Activated T-cell treated with anti-CD3 and anti-CD28 coated beads, Interleukin-2, amount 50 U/mL, for 1 hour (primary cell): ENCODE data around the gene CPNE4.
"Not testable (repeated sequence)": the region's sequence is repeated elsewhere in the genome, so short reads cannot be mapped to it uniquely, and the experiment has no call there.

ENCODE experiments used
- DNase-seq: peaks from one replicate; pipeline ENCODE4 v3.0.0-alpha.2; 2020

CPNE4 gene

DNA sequence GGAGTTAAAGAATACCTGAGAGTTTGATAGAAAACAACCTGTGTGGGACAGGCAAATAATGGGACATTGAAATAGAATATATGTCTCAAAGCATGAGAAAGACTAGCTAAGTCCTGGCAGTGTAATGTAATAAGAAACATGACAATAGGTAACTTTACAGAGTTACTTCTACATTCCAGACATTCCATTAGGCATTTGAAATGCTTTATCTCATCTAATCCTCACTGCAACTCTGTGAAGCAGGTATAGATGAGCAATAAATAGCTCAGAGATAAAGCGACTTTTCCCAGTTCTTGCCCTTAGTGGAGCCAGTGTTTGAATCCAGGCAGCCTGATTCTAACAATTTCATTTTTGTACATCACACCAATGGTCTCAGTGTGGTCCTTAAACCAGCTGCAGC, 76.8 kb downstream of the CPNE4 start:
- DNase-seq: no peak

DNA sequence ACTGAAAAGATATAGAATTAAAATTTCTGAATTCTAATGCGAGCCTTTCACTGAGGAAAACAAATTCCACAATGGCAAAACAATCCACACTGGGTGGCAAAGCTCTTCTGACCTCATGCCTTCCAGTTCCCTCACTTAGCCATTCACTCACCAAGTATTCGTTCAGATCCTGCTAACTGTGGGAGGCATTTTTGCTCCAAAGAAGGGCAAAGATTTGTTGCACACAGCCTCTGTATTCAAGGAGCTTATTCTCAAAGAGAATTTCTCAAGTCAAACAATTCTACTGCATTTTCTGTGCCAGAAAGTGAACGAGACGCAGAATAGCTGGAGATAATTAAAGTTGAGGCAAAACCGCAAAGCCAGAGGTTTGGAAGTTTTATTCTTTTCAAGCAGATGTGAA, 77.3 kb downstream of the CPNE4 start:
- DNase-seq: no peak

DNA sequence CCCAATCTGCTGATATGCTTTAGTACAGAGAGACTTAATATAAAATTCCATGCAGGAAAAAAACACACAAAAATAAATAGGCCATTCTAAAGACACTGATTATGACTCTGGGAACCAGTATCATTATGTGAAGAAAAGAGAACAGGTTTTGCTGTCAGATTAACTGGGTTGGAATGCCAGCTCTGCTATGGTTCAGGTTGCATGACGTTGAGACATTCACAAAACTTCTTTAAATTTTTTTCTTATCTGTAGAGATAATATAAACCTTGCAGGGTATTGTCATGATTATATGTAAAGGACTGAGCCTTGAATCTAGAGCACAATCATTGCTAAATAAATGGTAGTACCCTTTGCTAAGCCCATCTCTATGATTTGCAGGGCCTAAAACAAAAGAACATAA, 86.0 kb downstream of the CPNE4 start:
- DNase-seq: no peak

DNA sequence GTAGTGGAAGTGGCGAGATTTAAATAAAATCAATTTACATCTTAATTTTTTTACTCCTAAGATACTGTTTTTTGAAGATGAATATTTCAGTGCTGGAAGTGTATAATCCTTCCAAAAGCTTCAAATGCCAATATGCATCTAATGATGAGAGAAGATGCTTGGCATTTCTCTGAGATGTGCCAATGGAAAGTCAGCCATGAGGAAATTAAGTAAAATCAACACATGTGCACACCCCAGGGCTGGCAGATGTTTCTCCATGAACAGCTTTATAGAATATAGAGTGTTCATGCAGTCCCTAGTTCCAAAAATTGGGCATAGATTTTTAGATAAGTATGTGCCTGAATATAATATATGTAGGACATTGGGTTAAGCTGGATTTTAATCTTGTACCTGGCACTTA, 90.1 kb downstream of the CPNE4 start:
- DNase-seq: no peak

DNA sequence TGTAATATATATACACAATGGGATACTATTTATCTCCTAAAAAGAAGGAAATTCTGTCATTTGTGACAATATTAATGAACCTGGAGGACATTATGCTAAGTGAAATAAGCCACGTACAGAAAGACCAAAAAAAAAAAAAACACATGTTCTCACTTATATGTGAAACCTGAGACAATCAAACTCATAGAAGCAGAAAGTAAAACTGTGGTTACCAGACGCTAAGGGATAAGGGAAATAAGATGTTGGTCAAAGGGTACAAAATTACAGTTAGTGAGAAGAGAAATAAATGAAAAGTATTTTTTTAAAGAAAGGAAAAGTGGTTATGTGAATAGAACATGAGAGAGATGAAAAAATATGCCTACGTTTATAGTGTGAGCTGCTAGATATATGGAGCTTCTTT, 101.1 kb downstream of the CPNE4 start:
- no peak for DNase-seq

DNA sequence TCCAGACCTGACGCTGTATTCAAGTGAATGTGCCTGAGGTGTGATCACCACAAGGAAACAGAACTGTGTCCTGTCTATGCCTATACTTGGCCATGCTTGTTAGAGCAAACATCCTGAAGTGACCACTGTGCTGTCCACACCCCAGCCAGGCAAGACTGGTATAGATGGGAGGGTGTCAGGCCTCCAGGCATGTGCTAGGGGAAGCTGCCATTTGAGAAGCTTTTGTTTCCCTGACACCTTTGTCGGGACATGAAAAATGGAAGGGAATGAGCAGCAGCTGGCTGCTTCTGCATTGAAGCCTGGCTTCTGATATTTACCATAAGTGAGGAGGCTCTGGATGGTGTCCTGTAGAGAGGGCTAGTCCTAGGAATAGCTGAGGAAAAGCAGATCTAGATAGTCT, 106.2 kb downstream of the CPNE4 start:
- DNase-seq: no peak

DNA sequence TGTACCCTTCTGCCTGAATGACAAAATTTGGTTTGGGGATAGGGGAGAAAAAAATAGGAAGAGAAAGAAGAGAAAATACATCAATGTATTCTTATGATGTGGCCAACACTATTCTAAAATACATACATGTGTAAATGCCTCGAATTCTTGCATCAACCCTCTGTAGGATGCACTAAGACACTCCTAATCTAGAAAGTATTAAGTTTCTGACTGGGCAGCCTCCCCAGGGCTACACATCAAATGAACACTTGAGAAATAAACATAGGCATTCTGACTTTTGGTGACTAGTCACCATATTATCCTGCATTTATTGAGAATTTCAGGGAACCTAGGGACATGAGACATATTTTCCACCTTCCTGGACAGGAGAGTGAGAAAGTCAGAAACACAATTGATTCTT, 109.2 kb downstream of the CPNE4 start:
- no peak for DNase-seq

DNA sequence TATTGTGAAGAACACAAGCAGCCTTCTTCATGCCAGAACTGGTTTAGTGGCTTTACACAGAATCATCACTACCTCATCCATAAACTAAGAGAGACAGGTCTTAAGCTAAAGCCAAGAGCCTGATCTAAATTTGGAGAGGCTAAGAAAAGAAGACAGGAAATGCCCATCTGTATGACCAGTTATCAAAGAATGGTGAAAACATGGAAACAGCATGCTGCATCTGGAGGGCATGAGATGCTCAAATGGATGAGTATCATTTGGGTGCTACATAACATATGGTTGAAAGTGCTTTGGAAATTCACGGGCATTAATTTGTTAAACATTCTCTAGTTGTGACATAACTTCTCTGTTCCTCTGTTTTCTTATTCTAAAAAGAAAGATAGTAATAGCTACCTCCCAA, 112.5 kb downstream of the CPNE4 start:
- no peak for DNase-seq

DNA sequence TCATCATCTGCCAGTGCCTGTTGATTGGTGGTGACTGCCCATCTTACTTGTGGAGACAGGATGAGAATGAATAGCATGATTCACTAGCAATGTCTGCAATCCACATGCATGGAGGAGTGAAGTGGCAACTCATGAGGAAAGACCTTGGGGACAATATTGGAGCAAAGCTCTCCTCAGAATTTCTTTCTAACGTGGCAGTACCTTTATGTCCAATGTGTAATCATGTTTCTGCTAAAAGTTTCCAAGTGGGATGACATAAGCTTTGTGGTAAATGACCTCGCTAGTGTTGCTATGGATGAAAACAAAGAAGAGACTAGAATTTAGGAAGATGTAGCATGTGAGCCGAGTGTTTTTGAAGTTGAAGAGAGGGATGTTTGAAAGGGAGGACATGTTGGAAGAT, 117.8 kb downstream of the CPNE4 start:
- no peak for DNase-seq

DNA sequence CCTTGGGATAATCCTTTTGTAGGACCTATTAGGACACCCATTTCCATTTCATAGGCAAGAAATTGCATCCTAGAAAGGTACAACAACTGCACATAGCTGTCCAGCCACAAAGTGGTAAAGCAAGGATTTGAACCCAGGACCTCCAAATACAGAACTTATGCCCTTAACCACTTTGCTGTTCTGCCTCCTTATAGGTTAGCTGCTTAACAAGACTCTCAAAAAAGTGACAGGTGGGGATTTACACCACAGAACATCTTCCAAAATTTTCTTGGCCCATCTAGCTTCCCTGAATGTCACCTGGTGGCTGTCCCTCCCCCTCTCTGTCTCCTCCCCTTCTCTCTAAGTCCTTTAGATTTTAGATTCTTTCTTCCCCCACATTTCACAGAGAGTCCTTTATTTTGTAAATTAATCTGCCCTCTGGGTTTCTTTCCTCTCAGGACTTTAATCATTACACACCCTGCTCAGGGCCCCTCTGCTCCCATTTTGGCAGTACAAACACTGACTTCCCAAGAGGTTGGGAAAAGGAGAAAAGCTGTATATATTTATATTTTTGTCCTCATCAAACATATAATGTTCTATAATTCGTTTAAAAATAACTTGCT, 120.6 kb downstream of the CPNE4 start:
- DNase-seq: no peak

DNA sequence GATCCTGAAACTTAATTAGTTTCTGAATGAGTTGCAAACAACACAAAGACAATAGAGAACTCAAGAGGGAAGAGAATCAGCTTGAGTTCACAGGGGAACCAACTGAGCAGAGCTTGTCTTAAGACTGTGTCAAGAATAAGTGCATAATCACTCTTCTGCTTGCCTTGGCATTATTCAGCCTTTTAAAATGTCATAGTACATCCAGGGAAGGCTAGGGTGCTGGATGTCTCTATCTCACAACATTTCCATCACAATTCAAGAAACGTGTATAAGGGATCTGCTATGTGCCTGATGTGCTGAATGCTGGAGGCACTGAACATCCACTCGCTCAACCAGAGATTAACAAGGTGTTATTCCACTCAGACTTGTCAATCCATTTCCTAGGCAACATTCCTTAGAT, 122.6 kb downstream of the CPNE4 start:
- DNase-seq: no peak

DNA sequence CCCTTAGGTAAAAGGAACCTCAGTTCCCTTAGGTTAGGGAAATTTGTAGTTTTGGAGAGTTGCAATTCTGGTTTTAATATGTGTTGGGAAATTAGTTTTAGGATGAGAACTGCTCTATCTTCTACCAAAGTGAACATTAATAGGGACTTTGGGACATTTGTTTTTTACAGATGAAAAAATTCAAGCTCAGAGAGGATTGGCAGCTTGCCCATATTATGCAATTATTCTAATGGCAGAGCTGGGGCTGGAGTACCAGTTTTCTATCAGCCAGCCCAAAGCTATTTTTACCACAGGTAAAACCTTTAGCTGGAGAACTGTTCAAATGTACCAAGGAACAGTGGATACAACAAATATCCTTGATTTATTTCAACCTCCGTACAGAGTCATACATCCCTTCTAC, 127.0 kb downstream of the CPNE4 start:
- no peak for DNase-seq

DNA sequence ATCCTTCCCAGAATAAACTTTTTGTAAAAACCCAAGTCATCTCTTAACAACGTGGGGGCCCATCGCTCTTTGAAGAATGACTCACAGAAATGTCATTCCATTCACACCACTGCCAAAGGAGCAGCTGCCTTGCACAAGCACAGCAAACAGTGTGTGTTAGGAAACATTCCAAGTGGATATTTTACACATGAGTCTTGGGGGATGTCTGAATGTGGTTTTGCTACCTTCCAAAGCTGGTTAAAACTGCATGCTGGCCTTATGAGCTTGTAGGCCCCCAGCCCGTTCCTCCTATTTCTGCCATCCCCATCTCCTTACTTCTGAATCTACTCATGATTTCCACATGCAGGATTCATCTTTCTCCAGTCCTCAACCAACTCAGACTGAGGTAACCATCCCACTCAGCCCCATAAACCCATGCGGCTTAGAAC, 130.8 kb downstream of the CPNE4 start:
- no peak for DNase-seq

DNA sequence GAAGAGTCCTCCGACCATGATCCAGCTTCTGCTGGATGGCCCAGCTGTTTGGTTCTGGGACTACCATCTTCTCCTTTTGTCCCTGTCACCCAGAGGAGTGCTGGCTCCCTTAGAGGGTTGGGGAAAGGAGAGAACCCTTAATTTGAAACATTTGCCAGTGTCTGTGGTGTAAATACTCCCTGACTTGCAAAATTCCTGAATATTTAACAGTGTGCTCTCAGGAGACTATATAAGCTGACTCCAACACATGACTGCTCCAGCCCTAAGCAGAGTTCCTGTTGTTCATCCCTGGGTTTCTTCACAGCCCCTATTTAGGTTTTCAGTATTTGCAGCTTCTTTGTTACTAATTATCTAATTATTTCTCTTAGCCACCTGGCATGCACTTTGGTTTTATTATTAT, 133.1 kb downstream of the CPNE4 start:
- DNase-seq: no peak

DNA sequence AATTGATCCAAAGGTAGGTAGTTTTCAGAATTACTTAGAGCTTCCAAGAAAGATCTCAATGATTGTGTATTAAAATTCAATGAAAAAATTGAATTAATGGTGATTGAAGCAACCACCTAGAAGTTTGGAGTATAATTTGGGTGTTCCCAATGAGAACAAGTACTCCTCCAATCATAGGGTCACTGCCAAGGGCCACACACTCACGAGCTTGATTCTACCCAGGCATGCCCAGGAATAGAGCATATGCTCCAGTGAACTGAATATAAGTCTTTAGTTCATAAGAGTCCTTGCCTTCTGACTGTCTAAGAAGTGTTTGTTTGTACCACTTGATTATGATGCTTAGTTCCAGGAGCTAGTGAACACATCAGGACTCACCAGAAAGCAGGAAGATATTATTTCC, 133.9 kb downstream of the CPNE4 start:
- DNase-seq: no peak

DNA sequence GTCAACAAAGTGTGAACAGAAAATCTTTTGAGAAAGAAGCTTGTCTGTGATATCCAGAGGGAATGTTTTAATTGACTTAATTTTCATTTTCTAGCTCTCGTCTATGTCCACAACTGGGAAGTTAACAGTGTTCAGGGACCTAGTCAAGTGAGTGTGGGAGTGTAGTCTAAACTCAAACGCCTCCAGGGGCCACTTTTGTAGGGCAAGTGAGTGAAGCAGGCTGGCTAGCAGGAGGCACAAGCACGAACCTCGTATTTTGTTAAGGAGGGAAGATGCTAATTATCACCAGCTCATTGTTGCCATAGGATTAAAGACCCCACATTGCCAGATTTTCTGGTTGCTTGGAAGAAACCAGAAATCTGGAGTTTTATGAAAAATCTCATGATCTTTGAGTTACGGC, 135.8 kb downstream of the CPNE4 start:
- no peak for DNase-seq

DNA sequence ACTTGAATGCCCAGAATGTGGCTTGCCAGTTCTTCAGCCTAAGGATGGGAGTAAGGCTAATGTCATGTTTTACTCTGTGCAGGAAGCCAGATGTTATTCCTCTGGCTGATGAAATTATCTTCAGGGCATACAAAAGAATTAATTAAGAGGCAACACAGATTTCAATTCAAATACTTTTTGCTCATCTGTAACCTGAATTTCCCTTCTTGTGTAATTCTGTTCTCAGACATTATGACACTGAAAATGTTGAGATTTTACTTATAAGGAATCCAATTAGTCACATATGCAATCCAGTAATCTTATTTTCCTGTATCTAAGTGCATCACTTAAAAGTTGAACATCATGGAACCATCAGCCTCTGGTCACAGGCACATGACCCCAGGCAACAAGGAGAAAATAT, 136.5 kb downstream of the CPNE4 start:
- DNase-seq: no peak

DNA sequence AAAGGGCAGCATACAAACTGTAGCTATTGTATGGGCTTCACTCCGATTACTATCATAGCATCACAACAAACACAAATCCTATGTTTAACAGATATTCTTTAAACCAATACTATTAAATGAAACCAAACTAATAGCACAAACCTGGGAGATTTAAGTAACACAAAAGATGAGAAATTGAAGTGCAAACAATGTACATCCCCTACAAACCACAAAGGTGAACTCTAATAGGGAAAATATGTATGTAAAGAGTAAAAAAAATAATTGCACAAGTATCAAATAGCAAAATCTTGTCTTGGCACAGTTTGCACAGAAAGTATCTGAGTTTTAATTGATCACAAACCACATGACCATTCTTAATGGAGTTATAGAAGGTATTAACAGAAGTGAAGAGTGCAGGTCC, 138.5 kb downstream of the CPNE4 start:
- no peak for DNase-seq

DNA sequence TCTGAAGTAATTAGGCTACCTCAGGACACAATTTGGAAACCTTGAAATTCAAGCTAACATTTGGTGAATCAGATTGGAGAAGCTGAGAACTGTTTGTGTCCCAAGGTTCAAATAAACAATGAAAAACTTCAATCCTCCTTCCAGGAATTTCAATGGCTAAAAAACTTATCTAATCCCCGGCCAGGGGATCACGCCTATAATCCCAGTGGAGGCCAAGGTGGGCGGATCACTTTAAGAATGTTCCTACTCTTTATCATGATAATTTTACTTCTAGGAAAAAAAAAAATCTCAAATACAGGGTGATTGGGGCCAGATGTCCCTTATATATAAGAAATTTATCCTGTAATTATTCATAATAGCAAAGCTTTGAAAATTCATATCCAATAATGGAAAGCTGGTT, 139.0 kb downstream of the CPNE4 start:
- DNase-seq: no peak

DNA sequence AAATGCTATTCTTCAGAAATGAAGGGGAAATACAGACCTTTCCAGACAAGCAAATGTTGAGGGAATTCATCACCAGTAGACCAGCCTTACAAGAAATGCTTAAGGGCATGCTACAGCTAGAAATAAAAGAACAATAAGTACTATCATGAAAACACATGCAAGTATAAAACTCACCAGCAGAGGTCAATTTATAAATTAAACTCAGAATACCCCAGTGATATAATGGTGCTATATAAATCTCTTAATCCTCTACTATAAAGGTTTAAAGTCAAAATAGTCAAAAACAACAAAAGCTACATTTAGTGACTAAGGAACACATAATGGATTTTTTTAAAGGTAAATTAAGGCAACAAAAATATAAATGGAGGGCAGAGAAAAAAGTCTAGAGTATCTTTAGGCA, 142.5 kb downstream of the CPNE4 start:
- DNase-seq: no peak

DNA sequence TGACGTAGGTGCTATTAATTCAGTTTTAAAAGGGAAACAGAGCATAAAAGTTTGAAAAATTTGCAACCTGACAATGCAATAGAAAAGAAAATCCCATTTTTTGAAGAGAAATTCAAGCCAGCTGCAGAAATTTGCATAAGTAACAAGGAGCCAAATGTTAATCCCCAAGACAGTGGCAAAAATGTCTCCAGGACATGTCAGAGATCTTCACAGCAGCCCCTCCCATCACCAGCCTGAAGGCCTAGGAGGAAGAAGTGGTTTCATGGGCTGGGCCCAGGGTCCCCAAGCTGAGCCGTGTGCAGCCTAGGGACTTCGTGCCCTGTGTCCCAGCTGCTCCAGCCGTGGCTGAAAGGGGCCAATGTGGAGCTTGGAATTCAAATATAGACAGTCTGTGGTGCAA, 148.9 kb downstream of the CPNE4 start:
- DNase-seq: not testable (repeated sequence)

DNA sequence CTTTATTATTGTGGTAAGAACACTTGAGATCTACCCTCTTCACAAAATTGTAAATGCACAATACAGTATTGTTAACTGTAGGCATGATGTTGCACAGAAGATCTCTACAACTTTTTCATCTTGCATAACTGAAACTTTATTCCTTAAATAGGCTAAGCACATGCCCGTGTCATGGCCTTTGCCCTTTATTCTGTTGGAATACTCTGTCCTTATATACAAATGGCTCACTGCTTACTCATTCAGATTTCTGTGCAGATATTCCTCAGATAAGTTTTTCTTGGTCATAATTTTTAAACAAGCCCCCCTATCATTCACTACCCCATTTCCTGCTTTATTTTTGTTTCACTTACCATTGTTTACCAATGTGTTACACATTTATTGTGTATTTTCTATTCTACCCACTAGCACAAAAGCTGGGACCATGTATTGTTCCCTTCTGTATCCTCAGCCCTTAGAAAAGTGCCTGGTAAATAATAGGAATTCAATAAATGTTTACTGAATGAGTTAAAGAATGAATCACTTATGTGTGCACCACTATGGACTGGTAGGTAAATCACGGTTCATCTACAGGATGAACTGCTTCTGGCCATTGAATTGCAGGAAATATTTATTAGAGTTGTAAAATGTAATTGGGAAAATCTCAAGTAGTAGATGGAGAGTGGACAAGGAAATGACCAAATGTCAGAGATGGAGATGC, 151.0 kb downstream of the CPNE4 start:
- no peak for DNase-seq

DNA sequence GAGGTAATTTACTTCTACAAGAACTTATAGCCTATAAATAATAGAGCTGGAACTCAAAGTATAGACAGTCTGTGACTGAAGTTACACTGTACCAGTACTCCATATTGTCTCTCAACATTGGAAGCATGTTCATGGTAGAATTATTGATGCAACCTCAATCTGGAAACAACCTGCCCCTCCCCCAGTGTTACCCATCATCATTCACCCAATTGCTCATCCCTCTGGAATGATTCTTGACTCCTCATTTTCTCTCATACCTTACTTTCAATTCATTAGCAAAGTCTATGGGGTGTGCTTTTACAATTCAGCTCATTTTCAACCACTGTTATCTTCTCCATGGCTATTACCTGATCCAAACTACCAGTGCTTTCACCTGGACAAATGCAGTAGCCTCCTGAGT, 151.7 kb downstream of the CPNE4 start:
- no peak for DNase-seq

DNA sequence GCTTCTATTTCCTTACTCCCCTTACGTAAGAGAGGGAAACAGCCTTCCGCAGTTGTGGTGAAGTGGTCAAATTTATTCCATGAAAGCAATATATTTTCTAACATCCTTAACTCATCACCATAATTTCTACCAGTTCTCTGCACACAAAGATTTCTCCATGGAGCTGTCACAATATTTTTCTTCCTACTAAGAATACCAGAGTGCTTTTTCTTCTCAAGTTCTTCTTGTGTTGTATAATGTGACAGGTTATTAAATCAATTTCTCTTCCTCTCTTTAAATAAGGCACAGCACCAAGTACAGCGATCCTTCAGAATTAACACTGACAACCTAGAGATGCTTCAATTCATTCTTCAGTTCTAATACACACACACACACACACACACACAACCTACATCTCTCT, 153.0 kb downstream of the CPNE4 start:
- no peak for DNase-seq

DNA sequence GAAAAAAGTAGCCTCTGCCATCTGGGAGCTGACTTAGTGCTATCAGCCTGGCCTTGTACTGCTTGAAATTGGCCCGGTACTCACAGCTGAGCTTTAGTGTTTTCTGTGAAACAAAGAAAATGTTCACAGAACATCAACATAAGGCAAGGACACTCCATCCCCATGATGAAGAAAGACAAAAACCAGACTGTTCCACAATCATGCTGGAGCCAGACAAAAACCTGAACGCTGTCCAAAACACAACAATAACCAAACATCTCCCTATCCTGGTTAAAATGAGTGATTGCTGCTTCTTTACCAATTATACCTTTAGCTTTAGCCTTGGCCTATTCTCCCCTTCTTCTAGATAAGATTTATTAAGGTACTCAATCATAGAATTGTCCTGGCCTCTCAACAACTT, 153.9 kb downstream of the CPNE4 start:
- DNase-seq: no peak
